H9 (cell line): Measurements from ENCODE around the gene TTC23. TPM values are rescaled to one million over a fixed set of nuclear protein-coding genes. Genes with fewer than 3 reads are reported as not detected.
A peak's percentile ranks its signal among the peaks of the same experiment; 100 is the strongest.

Source experiments
- DNase-seq: peaks from one replicate; pipeline ENCODE4 v3.0.0-alpha.2; 2017
- H2AFZ ChIP-seq: one replicate; pipeline ENCODE4 v1.6.1; 2013; ENCODE audit warnings: mild to moderate bottlenecking, low read length, control low read depth, moderate library complexity
- H2AK5ac ChIP-seq: 2 replicates; pipeline ENCODE4 v1.6.1; 2013; ENCODE audit warnings: low read length, control low read depth, mixed read lengths; ENCODE audit not compliant: insufficient read length
- H2BK120ac ChIP-seq: one replicate; pipeline ENCODE4 v1.6.1; 2013; ENCODE audit warnings: low read depth, mild to moderate bottlenecking, low read length, control low read depth, inconsistent platforms; ENCODE audit not compliant: poor library complexity, severe bottlenecking
- H2BK12ac ChIP-seq: 2 replicates; pipeline ENCODE4 v1.6.1; 2013; ENCODE audit warnings: low read length, control low read depth, mixed read lengths, low read depth; ENCODE audit not compliant: insufficient read length
- H2BK15ac ChIP-seq: 2 replicates; pipeline ENCODE4 v1.6.1; 2013; ENCODE audit warnings: low read depth, low read length, control low read depth
- H2BK20ac ChIP-seq: one replicate; pipeline ENCODE4 v1.6.1; 2013; ENCODE audit warnings: low read depth, mild to moderate bottlenecking, low read length, control low read depth, inconsistent platforms; ENCODE audit not compliant: poor library complexity, severe bottlenecking
- H2BK5ac ChIP-seq: 2 replicates; pipeline ENCODE4 v1.6.1; 2013; ENCODE audit warnings: low read length, control low read depth, mixed read lengths; ENCODE audit not compliant: insufficient read length
- H3K14ac ChIP-seq: 2 replicates; pipeline ENCODE4 v1.6.1; 2013; ENCODE audit warnings: low read length, control low read depth; ENCODE audit not compliant: insufficient read depth
- H3K18ac ChIP-seq: 2 replicates; pipeline ENCODE4 v1.6.1; 2013; ENCODE audit warnings: low read depth, mild to moderate bottlenecking, mixed read lengths, low read length, control low read depth; ENCODE audit not compliant: insufficient read length
- H3K23ac ChIP-seq: 2 replicates; pipeline ENCODE4 v1.6.1; 2013; ENCODE audit warnings: low read length, control low read depth, mixed read lengths, low read depth; ENCODE audit not compliant: insufficient read length
- H3K23me2 ChIP-seq: 2 replicates; pipeline ENCODE4 v1.6.1; 2013; ENCODE audit warnings: low read depth, mild to moderate bottlenecking, mixed read lengths, low read length, control low read depth; ENCODE audit not compliant: insufficient read length, poor library complexity, severe bottlenecking
- H3K27ac ChIP-seq: 2 replicates; pipeline ENCODE4 v1.5.1; 2013; ENCODE audit warnings: low read length, control low read depth, mixed read lengths, low read depth; ENCODE audit not compliant: insufficient read length
- H3K27me3 ChIP-seq: 2 replicates; pipeline ENCODE4 v1.6.1; 2013; ENCODE audit warnings: low read length, control low read depth, inconsistent platforms; ENCODE audit not compliant: insufficient read depth
- H3K4ac ChIP-seq: 2 replicates; pipeline ENCODE4 v1.6.1; 2013; ENCODE audit warnings: low read depth, mild to moderate bottlenecking, control low read depth, inconsistent platforms, low read length, moderate library complexity
- H3K4me1 ChIP-seq: 2 replicates; pipeline ENCODE4 v1.6.1; 2013; ENCODE audit warnings: low read length, control low read depth, inconsistent platforms; ENCODE audit not compliant: insufficient read depth
- H3K4me2 ChIP-seq: 2 replicates; pipeline ENCODE4 v1.6.1; 2013; ENCODE audit warnings: low read length, control low read depth, mixed read lengths; ENCODE audit not compliant: insufficient read length, insufficient read depth
- H3K56ac ChIP-seq: 2 replicates; pipeline ENCODE4 v1.6.1; 2013; ENCODE audit warnings: low read depth, mild to moderate bottlenecking, mixed read lengths, low read length, control low read depth; ENCODE audit not compliant: insufficient read length
- H3K79me1 ChIP-seq: 2 replicates; pipeline ENCODE4 v1.6.1; 2013; ENCODE audit warnings: low read depth, mild to moderate bottlenecking, moderate library complexity, low read length, control low read depth, inconsistent platforms; ENCODE audit not compliant: insufficient read depth, poor library complexity, severe bottlenecking
- H3K79me2 ChIP-seq: 2 replicates; pipeline ENCODE4 v1.6.1; 2013; ENCODE audit warnings: low read length, control low read depth, inconsistent platforms; ENCODE audit not compliant: insufficient read depth
- H3K9ac ChIP-seq: 2 replicates; pipeline ENCODE4 v1.6.1; 2013; ENCODE audit warnings: low read length, control low read depth, mixed read lengths; ENCODE audit not compliant: insufficient read length; ENCODE audit errors: extremely low read depth
- H3K9me3 ChIP-seq: one replicate; pipeline ENCODE4 v1.6.1; 2013; ENCODE audit warnings: low read depth, low read length, inconsistent platforms; ENCODE audit not compliant: control insufficient read depth
- H3T11ph ChIP-seq: one replicate; pipeline ENCODE4 v1.6.1; 2013; ENCODE audit warnings: mild to moderate bottlenecking, low read length, control low read depth, inconsistent platforms
- H4K20me1 ChIP-seq: one replicate; pipeline ENCODE4 v1.6.1; 2013; ENCODE audit not compliant: control insufficient read depth, insufficient read length, insufficient read depth
- H4K5ac ChIP-seq: 2 replicates; pipeline ENCODE4 v1.6.1; 2013; ENCODE audit warnings: low read depth, mild to moderate bottlenecking, mixed read lengths, low read length, control low read depth; ENCODE audit not compliant: insufficient read length
- H4K8ac ChIP-seq: replicated peaks from 2 replicates; pipeline ENCODE4 v1.6.1; 2013; ENCODE audit warnings: low read length, control low read depth, mixed read lengths, low read depth; ENCODE audit not compliant: insufficient read length
- H4K91ac ChIP-seq: 2 replicates; pipeline ENCODE4 v1.6.1; 2013; ENCODE audit warnings: low read depth, mild to moderate bottlenecking, moderate library complexity, mixed read lengths, low read length, control low read depth; ENCODE audit not compliant: insufficient read length
- H3K27ac Mint-ChIP-seq, 3 experiments: 2 replicates in 2 of 3; 3 replicates in 1 of 3; pipeline ENCODE4 v1.8.0; 2020 to 2021; ENCODE audit warnings: mixed read lengths in 3 of 3, mild to moderate bottlenecking in 1 of 3, moderate library complexity in 1 of 3
- H3K27me3 Mint-ChIP-seq: 2 replicates; pipeline ENCODE4 v1.8.0; 2021; ENCODE audit warnings: low read depth, mild to moderate bottlenecking, moderate library complexity, mixed read lengths
- H3K36me3 Mint-ChIP-seq, 3 experiments: 2 replicates in 2 of 3; 3 replicates in 1 of 3; pipeline ENCODE4 v1.8.0; 2020 to 2021; ENCODE audit warnings: low read depth in 3 of 3, mixed read lengths in 3 of 3; ENCODE audit not compliant: insufficient read depth in 1 of 3
- H3K4me1 Mint-ChIP-seq, 2 experiments: 2 replicates each; pipeline ENCODE4 v1.8.0; 2020; ENCODE audit warnings: mixed read lengths in 2 of 2
- H3K4me3 Mint-ChIP-seq, 2 experiments: 2 replicates in 1 of 2; 3 replicates in 1 of 2; pipeline ENCODE4 v1.8.0; 2020 to 2021; ENCODE audit warnings: mild to moderate bottlenecking in 2 of 2, mixed read lengths in 2 of 2, moderate library complexity in 1 of 2
- H3K9me3 Mint-ChIP-seq, 2 experiments: 2 replicates in 1 of 2; 3 replicates in 1 of 2; pipeline ENCODE4 v1.8.0; 2020; ENCODE audit warnings: mild to moderate bottlenecking in 2 of 2, mixed read lengths in 2 of 2, moderate library complexity in 1 of 2
- WGBS: extraction: QIAGEN DNeasy Blood & Tissue Kit; methylation state at CpG from one replicate; pipeline ENCODE4 v1.1.7; 2013; ENCODE audit warnings: missing lambda C conversion rate, low lambda C conversion rate, mixed read lengths; ENCODE audit not compliant: insufficient read length; ENCODE audit errors: extremely low coverage; 5-methylcytosine and 5-hydroxymethylcytosine counted together
- total RNA-seq: library from RNA; stranded (reverse); gene quantifications from 2 replicates; pipeline ENCODE4 v1.2.1, GENCODE V29; 2021
- TF ChIP-seq, protein P1 (sequence below): fragments of 200-600 bp; sonication (generic); conservative IDR thresholded peaks from 3 replicates; pipeline ENCODE4 v1.8.0; 2021; ENCODE audit warnings: antibody characterized with exemption, mild to moderate bottlenecking

The TTC23 gene
- total RNA-seq, 1 experiment from 2014 or later, result 14.3 TPM

DNA sequence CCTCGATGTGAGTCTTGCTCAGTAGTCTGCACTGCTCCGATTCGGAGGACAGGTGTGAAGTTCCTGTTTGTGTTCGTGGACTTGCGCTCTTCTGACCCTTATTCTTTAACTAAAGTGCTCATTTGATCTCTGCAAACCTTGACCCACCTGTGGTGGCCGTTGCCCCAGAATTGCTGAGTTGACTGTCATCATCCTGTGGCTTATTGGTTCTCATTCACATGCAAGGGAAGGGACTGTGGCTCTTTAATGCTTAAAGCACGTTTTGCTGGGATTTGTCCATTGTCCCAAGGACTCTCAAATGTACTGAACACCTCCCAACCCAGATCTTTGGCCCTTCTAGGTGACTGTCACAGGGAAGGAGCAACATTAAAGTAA is 131.1 kb downstream of the TTC23 start:
- Histone ChIP-seq H3K4ac (no peak overlapping the region), H3K27ac (no peak overlapping the region), H3K27me3 (no peaks in the 10 kb centered on the region; the same call in 1 of the 2 replicates), H3K9me3 (no peaks in the 10 kb centered on the region), H3K56ac (no peak overlapping the region), H4K5ac (no peak overlapping the region), H2BK20ac (no peak overlapping the region), H2BK12ac (no peak overlapping the region), H4K91ac (no peak overlapping the region), H4K8ac (no peak overlapping the region), H3K14ac (no peak overlapping the region), H3K23ac (no peak overlapping the region), H2BK15ac (no peak overlapping the region), H3T11ph (no peak overlapping the region), H2AK5ac (no peak overlapping the region), H4K20me1 (no peaks in the 10 kb centered on the region), H3K79me1 (no peaks in the 10 kb centered on the region), H2AFZ (no peak overlapping the region), H3K23me2 (no peaks in the 10 kb centered on the region), H3K18ac (no peak overlapping the region), H3K4me1 (no peaks in the 10 kb centered on the region), H3K9ac (no peak overlapping the region), H2BK120ac (no peak overlapping the region), H3K79me2 (no peaks in the 10 kb centered on the region), H2BK5ac (no peak overlapping the region), H3K4me2 (no peak overlapping the region)
- no CpG with 5 or more reads among the region's 7 CpGs for WGBS
- DNase-seq, result no peak
- Mint-ChIP-seq H3K27ac (peak overlapping the region in 1 of 3 experiments; percentile 90; a peak in 1 of 7 replicates), H3K27me3 (no peaks in the 10 kb centered on the region; the same call in 1 of the 2 replicates), H3K36me3 (peaks cover 0 to 10% (median 7%) of the 10 kb centered on the region in 3 experiments; a peak in 5 of 7 replicates), H3K9me3 (no peaks in the 10 kb centered on the region), H3K4me3 (no peak overlapping the region), H3K4me1 (peaks cover 12% of the 10 kb centered on the region in 2 experiments)
- TF ChIP-seq, protein P1, sequence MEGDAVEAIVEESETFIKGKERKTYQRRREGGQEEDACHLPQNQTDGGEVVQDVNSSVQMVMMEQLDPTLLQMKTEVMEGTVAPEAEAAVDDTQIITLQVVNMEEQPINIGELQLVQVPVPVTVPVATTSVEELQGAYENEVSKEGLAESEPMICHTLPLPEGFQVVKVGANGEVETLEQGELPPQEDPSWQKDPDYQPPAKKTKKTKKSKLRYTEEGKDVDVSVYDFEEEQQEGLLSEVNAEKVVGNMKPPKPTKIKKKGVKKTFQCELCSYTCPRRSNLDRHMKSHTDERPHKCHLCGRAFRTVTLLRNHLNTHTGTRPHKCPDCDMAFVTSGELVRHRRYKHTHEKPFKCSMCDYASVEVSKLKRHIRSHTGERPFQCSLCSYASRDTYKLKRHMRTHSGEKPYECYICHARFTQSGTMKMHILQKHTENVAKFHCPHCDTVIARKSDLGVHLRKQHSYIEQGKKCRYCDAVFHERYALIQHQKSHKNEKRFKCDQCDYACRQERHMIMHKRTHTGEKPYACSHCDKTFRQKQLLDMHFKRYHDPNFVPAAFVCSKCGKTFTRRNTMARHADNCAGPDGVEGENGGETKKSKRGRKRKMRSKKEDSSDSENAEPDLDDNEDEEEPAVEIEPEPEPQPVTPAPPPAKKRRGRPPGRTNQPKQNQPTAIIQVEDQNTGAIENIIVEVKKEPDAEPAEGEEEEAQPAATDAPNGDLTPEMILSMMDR, result no peak
